Trophoblast cell (in vitro differentiated cells and primary cell): ENCODE measurements around the gene MINPP1. TPM values are rescaled to one million over a fixed set of nuclear protein-coding genes. Genes with fewer than 3 reads are reported as not detected.
A peak's percentile ranks its signal among the peaks of the same experiment; 100 is the strongest.
"Not testable (repeated sequence)": the region's sequence is repeated elsewhere in the genome, so short reads cannot be mapped to it uniquely, and the experiment has no call there.

Experiments
- DNase-seq, 2 donors: peaks; one replicate each; pipeline ENCODE4 v3.0.0-alpha.2; 2016
- H2AFZ ChIP-seq: 2 replicates; pipeline ENCODE4 v1.6.1; 2013; ENCODE audit warnings: low read length, moderate library complexity, mild to moderate bottlenecking; ENCODE audit not compliant: insufficient read depth, poor library complexity
- H2AK5ac ChIP-seq: 2 replicates; pipeline ENCODE4 v1.6.1; 2013; ENCODE audit warnings: mild to moderate bottlenecking, low read length
- H2BK120ac ChIP-seq: 2 replicates; pipeline ENCODE4 v1.6.1; 2013; ENCODE audit warnings: low read length, mild to moderate bottlenecking, moderate library complexity; ENCODE audit not compliant: insufficient read depth, poor library complexity
- H2BK12ac ChIP-seq: 2 replicates; pipeline ENCODE4 v1.6.1; 2013; ENCODE audit warnings: mild to moderate bottlenecking, low read length, moderate library complexity
- H2BK5ac ChIP-seq: 2 replicates; pipeline ENCODE4 v1.6.1; 2013; ENCODE audit warnings: low read length, low read depth, moderate library complexity, mild to moderate bottlenecking; ENCODE audit not compliant: poor library complexity
- H3K14ac ChIP-seq: 2 replicates; pipeline ENCODE4 v1.6.1; 2013; ENCODE audit warnings: mild to moderate bottlenecking, low read length
- H3K18ac ChIP-seq: 2 replicates; pipeline ENCODE4 v1.6.1; 2013; ENCODE audit warnings: mild to moderate bottlenecking, low read length
- H3K23ac ChIP-seq: 2 replicates; pipeline ENCODE4 v1.6.1; 2013; ENCODE audit warnings: low read length
- H3K27ac ChIP-seq: 2 replicates; pipeline ENCODE4 v1.5.1; 2013; ENCODE audit warnings: low read depth, mild to moderate bottlenecking, inconsistent platforms, low read length, moderate library complexity
- H3K27me3 ChIP-seq: 2 replicates; pipeline ENCODE4 v1.6.1; 2013; ENCODE audit warnings: inconsistent platforms, mild to moderate bottlenecking, low read length, moderate library complexity; ENCODE audit not compliant: insufficient read depth
- H3K36me3 ChIP-seq, 2 experiments: 1 replicate in 1 of 2; 2 replicates in 1 of 2; pipeline ENCODE4 v1.6.1; 2013; ENCODE audit warnings: low read length in 2 of 2, mild to moderate bottlenecking in 2 of 2, moderate library complexity in 1 of 2; ENCODE audit not compliant: insufficient read depth in 2 of 2, control insufficient read depth in 1 of 2
- H3K4ac ChIP-seq: 2 replicates; pipeline ENCODE4 v1.6.1; 2013; ENCODE audit warnings: low read depth, mild to moderate bottlenecking, low read length, moderate library complexity
- H3K4me1 ChIP-seq, 2 experiments: 1 replicate in 1 of 2; 2 replicates in 1 of 2; pipeline ENCODE4 v1.6.1; 2013; ENCODE audit warnings: low read length in 2 of 2, mild to moderate bottlenecking in 2 of 2, moderate library complexity in 1 of 2; ENCODE audit not compliant: insufficient read depth in 2 of 2, control insufficient read depth in 1 of 2
- H3K4me2 ChIP-seq: 2 replicates; pipeline ENCODE4 v1.6.1; 2013; ENCODE audit warnings: inconsistent platforms, mild to moderate bottlenecking, low read length, moderate library complexity
- H3K4me3 ChIP-seq: 2 replicates; pipeline ENCODE4 v1.5.1; 2013; ENCODE audit warnings: mild to moderate bottlenecking, low read depth, low read length, inconsistent platforms
- H3K79me1 ChIP-seq: one replicate; pipeline ENCODE4 v1.6.1; 2013; ENCODE audit warnings: low read length
- H3K79me2 ChIP-seq: 2 replicates; pipeline ENCODE4 v1.6.1; 2013; ENCODE audit warnings: low read length, mild to moderate bottlenecking; ENCODE audit not compliant: control insufficient read depth, insufficient read depth, poor library complexity
- H3K9ac ChIP-seq: 2 replicates; pipeline ENCODE4 v1.6.1; 2013; ENCODE audit warnings: mild to moderate bottlenecking, low read length
- H3K9me3 ChIP-seq: 2 replicates; pipeline ENCODE4 v1.6.1; 2013; ENCODE audit warnings: low read depth, mild to moderate bottlenecking, control low read depth, inconsistent platforms, low read length; ENCODE audit not compliant: insufficient read depth
- H4K12ac ChIP-seq: 2 replicates; pipeline ENCODE4 v1.6.1; 2013; ENCODE audit warnings: low read depth, mild to moderate bottlenecking, low read length, moderate library complexity
- H4K8ac ChIP-seq: 2 replicates; pipeline ENCODE4 v1.6.1; 2013; ENCODE audit warnings: low read depth, mild to moderate bottlenecking, low read length, moderate library complexity
- H4K91ac ChIP-seq: one replicate; pipeline ENCODE4 v1.6.1; 2013; ENCODE audit warnings: low read depth, mild to moderate bottlenecking, low read length, moderate library complexity
- WGBS: extraction: QIAGEN DNeasy Blood & Tissue Kit; methylation state at CpG from one replicate; pipeline ENCODE4 v1.1.7; 2013; ENCODE audit warnings: missing lambda C conversion rate; ENCODE audit not compliant: insufficient read length, insufficient coverage; ENCODE audit errors: extremely low coverage; 5-methylcytosine and 5-hydroxymethylcytosine counted together
- polyA plus RNA-seq: library from polyadenylated mRNA; stranded (reverse); fragments of 200-250 nt; gene quantifications from 2 replicates; pipeline ENCODE4 v1.2.3, GENCODE V29; 2013

MINPP1 gene, protein sequence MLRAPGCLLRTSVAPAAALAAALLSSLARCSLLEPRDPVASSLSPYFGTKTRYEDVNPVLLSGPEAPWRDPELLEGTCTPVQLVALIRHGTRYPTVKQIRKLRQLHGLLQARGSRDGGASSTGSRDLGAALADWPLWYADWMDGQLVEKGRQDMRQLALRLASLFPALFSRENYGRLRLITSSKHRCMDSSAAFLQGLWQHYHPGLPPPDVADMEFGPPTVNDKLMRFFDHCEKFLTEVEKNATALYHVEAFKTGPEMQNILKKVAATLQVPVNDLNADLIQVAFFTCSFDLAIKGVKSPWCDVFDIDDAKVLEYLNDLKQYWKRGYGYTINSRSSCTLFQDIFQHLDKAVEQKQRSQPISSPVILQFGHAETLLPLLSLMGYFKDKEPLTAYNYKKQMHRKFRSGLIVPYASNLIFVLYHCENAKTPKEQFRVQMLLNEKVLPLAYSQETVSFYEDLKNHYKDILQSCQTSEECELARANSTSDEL
- 13.6 and 13.9 TPM in 2 replicates for polyA plus RNA-seq

GRCh38 chr10:87504640-87505365, at the start of gene MINPP1:
TSS of gene MINPP1 (plus strand) at chr10:87504893. CDS start at chr10:87504916, 23 bp downstream.
- no peak within 1 kb of the TSS for H3K4ac ChIP-seq
- H3K9ac ChIP-seq: peak within 1 kb of the TSS; percentile 79
- peaks cover 6% of the 10 kb centered on the region for H3K79me1 ChIP-seq
- H2BK5ac ChIP-seq: no peak within 1 kb of the TSS
- H4K12ac ChIP-seq: peak within 1 kb of the TSS; percentile 73
- peak within 1 kb of the TSS; percentile 71 for H3K14ac ChIP-seq
- H2BK12ac ChIP-seq: no peak within 1 kb of the TSS
- H3K27ac ChIP-seq: no peak within 1 kb of the TSS
- peak within 1 kb of the TSS; percentile 87 for H3K4me2 ChIP-seq
- DNase-seq: peak; percentile 79
- peaks cover 0 to 2% of the 10 kb centered on the region in 2 experiments for H3K4me1 ChIP-seq
- H3K79me2 ChIP-seq: peaks cover 2% of the 10 kb centered on the region
- H3K36me3 ChIP-seq: peaks cover 0 to 1% of the 10 kb centered on the region in 2 experiments
- no peak within 1 kb of the TSS for H2BK120ac ChIP-seq
- no CpG with 5 or more reads among the region's 74 CpGs for WGBS
- H2AK5ac ChIP-seq: no peak within 1 kb of the TSS
- H4K91ac ChIP-seq: peak within 1 kb of the TSS; percentile 57
- H3K18ac ChIP-seq: peak within 1 kb of the TSS; percentile 9
- H3K27me3 ChIP-seq: no peaks in the 10 kb centered on the region
- H4K8ac ChIP-seq: peak within 1 kb of the TSS; percentile 95
- H3K9me3 ChIP-seq: peaks cover 3% of the 10 kb centered on the region
- peak within 1 kb of the TSS; percentile 80 for H2AFZ ChIP-seq
- H3K23ac ChIP-seq: no peak within 1 kb of the TSS
- peak within 1 kb of the TSS; percentile 96 for H3K4me3 ChIP-seq

DNA sequence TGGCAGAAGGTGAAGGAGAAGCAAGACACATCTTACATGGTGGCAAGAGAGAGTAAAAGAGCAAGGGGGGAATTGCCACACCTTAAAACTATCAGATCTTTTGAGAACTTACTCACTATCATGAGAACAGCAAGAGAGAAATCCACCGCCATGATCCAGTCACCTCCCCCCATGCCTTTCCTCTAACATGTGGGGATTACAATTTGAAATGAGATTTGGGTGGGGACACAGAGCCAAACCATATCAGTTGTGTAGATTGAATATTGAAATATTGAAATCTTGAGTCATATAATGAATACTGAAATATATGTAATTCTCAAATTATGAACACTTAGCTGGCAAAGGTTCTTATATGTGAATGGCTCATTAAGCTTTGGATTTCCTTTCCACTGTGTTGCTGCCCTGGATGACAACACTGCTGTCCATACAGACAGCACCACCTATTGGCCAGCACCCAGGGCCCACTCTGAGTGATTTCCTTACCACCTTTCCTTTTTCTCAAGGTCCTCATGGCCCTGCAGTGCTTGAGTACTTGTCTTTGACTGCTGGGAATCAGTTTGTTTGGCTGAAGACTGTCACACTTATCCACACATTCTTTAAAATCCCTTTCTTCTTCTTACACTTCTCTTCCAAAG, 48.0 kb upstream of the MINPP1 start:
- not testable (repeated sequence) for H3K27me3 ChIP-seq, H2BK12ac ChIP-seq, H2AFZ ChIP-seq, H3K36me3 ChIP-seq, H2BK5ac ChIP-seq, H4K8ac ChIP-seq, H2BK120ac ChIP-seq, H4K91ac ChIP-seq, H3K18ac ChIP-seq, H4K12ac ChIP-seq, H3K9me3 ChIP-seq, H3K4me1 ChIP-seq, H2AK5ac ChIP-seq, H3K23ac ChIP-seq, H3K14ac ChIP-seq, H3K4me3 ChIP-seq, H3K79me2 ChIP-seq, DNase-seq, H3K27ac ChIP-seq, H3K4me2 ChIP-seq, H3K9ac ChIP-seq, H3K79me1 ChIP-seq, H3K4ac ChIP-seq
- no CpG with 5 or more reads among the region's 1 CpG for WGBS

DNA sequence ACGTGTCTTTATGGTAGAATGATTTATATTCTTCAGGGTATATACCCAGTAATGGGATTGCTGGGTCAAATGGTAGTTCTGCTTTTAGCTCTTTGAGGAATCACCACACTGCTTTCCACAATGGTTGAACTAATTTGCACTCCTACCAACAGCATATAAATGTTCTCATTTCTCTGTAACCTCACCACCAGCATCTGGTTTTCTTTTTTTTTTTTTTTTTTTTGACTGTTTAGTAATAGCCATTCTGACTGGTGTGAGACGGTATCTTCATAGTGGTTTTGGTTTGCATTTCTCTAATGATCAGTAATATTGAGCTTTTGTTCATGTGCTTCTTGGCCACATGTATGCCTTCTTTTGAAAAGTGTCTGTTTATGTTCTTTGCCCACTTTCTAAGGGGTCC, 42.9 kb upstream of the MINPP1 start:
- not testable (repeated sequence) for H3K79me2 ChIP-seq, H3K4ac ChIP-seq, H2AK5ac ChIP-seq, H3K9ac ChIP-seq, H3K27ac ChIP-seq, H3K79me1 ChIP-seq, H4K12ac ChIP-seq, H3K4me1 ChIP-seq, H4K91ac ChIP-seq, H2AFZ ChIP-seq, H3K4me3 ChIP-seq, H3K36me3 ChIP-seq, H3K9me3 ChIP-seq, H3K18ac ChIP-seq, H2BK12ac ChIP-seq, H2BK120ac ChIP-seq, H2BK5ac ChIP-seq, H4K8ac ChIP-seq, H3K27me3 ChIP-seq, H3K14ac ChIP-seq, DNase-seq, H3K23ac ChIP-seq, H3K4me2 ChIP-seq
- WGBS: no CpG with 5 or more reads among the region's 2 CpGs

GRCh38 chr10:87466849-87467248, 37.8 kb upstream of the MINPP1 start:
- not testable (repeated sequence) for H3K14ac ChIP-seq, H4K12ac ChIP-seq, H3K79me1 ChIP-seq, H3K9ac ChIP-seq, H4K8ac ChIP-seq, H3K18ac ChIP-seq, H3K36me3 ChIP-seq, H3K9me3 ChIP-seq, H2BK12ac ChIP-seq, H3K23ac ChIP-seq, H3K4me1 ChIP-seq, H3K79me2 ChIP-seq, H3K27ac ChIP-seq, H3K4me2 ChIP-seq, H3K27me3 ChIP-seq, H2BK5ac ChIP-seq, H3K4me3 ChIP-seq, H4K91ac ChIP-seq, H2BK120ac ChIP-seq, H3K4ac ChIP-seq, H2AK5ac ChIP-seq, DNase-seq, H2AFZ ChIP-seq
- no CpG with 5 or more reads among the region's 3 CpGs for WGBS
